ENCODE data around the gene NFYA. TPM values are rescaled to one million over a fixed set of nuclear protein-coding genes. Genes with fewer than 3 reads are reported as not detected.
"Not testable (repeated sequence)": the region's sequence is repeated elsewhere in the genome, so short reads cannot be mapped to it uniquely, and the experiment has no call there.

NFYA gene
- total RNA-seq, 1 donor from 2014 or later, result 9.1 TPM

- no peak overlapping the region for H3K4me3 ChIP-seq (ENCODE audit: low read depth, low read length)
- no peak for DNase-seq (ENCODE audit: low read depth)
- no peak for TF ChIP-seq CTCF (conservative IDR thresholded peaks at IDR 0.05; ENCODE audit: low read depth, low read length)
These were observed 31.1 kb downstream of the NFYA start for GRCh38 chr6:41103847-41104246.

- no peak overlapping the region for H3K4me3 ChIP-seq (ENCODE audit: low read depth, low read length)
- no peak for TF ChIP-seq CTCF (conservative IDR thresholded peaks at IDR 0.05; ENCODE audit: low read depth, low read length)
- DNase-seq (ENCODE audit: low read depth), result no peak
These were observed 38.2 kb downstream of the NFYA start for GRCh38 chr6:41111017-41111416.

- not testable (repeated sequence) for DNase-seq (ENCODE audit: low read depth); H3K4me3 ChIP-seq (ENCODE audit: low read depth, low read length)
These were observed 42.3 kb downstream of the NFYA start for GRCh38 chr6:41115027-41115426.

GRCh38 chr6:41119508-41119907 lies 46.7 kb downstream of the NFYA start:
- DNase-seq (ENCODE audit: low read depth), result no peak
- no peak overlapping the region for H3K4me3 ChIP-seq (ENCODE audit: low read depth, low read length)
- TF ChIP-seq CTCF (conservative IDR thresholded peaks at IDR 0.05; ENCODE audit: low read depth, low read length), result no peak

GRCh38 chr6:41120058-41120457 lies 47.3 kb downstream of the NFYA start:
- no peak overlapping the region for H3K4me3 ChIP-seq (ENCODE audit: low read depth, low read length)
- DNase-seq (ENCODE audit: low read depth), result no peak
- no peak for TF ChIP-seq CTCF (conservative IDR thresholded peaks at IDR 0.05; ENCODE audit: low read depth, low read length)

- TF ChIP-seq CTCF (conservative IDR thresholded peaks at IDR 0.05; ENCODE audit: low read depth, low read length), result no peak
- no peak overlapping the region for H3K4me3 ChIP-seq (ENCODE audit: low read depth, low read length)
- DNase-seq (ENCODE audit: low read depth), result no peak
These were observed 49.6 kb downstream of the NFYA start for GRCh38 chr6:41122373-41122772.

GRCh38 chr6:41122918-41123317 lies 50.1 kb downstream of the NFYA start:
- TF ChIP-seq CTCF (conservative IDR thresholded peaks at IDR 0.05; ENCODE audit: low read depth, low read length), result no peak
- DNase-seq (ENCODE audit: low read depth), result no peak
- no peak overlapping the region for H3K4me3 ChIP-seq (ENCODE audit: low read depth, low read length)

GRCh38 chr6:41125282-41125681 lies 52.5 kb downstream of the NFYA start:
- TF ChIP-seq CTCF (conservative IDR thresholded peaks at IDR 0.05; ENCODE audit: low read depth, low read length), result no peak
- H3K4me3 ChIP-seq (ENCODE audit: low read depth, low read length), result no peak overlapping the region
- no peak for DNase-seq (ENCODE audit: low read depth)
